Glomerular visceral epithelial cell (primary cell): ENCODE results near the gene GARNL3.

Experiments used
- DNase-seq: peaks from one replicate; pipeline ENCODE4 v3.0.0-alpha.2; 2016; ENCODE audit errors: extremely low spot score

Gene GARNL3

DNA sequence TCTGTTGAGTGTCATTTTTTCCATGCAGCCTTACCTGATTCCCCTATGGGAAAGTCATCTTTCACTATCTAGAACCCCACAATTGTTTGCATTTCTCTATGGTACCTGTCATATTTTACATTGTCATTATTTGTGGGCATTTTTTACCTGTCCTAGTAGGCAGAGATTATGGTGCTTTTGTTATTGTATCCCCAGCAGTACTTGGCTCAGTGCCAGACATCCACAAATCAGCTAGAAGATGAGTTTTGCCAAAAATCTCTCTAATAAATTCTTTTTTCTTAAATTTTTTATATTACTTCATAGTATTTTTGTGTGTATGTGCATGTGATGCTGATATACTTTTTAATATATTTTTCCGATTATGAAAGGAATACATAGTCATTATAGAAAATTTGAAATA lies 13.2 kb downstream of the GARNL3 start:
- DNase-seq, result no peak

- no peak for DNase-seq
Observed at GRCh38 chr9:127278372-127278771, 13.8 kb downstream of the GARNL3 start.

- no peak for DNase-seq
Observed at GRCh38 chr9:127279717-127280285, 15.2 kb downstream of the GARNL3 start.

GRCh38 chr9:127280880-127281660 lies 16.5 kb downstream of the GARNL3 start:
- DNase-seq, result no peak

DNA sequence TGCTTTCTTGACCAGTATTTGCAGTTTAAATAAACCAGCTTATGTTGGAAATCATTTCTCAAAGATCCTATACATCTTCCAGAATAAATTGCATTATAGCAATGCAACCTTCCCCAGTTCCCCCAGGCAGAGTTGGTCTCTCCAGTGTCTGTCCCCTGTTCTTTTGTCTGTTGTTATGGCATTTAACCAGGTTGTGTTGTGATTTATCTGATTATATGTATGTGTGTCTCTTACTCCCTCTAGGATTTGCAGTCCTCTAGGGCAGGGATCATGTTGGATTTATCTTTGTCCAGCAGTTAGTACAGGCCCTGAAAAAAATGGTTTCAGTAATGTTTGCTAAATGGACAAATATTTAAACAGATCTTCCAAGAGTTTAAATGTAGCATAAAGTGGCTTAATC lies 17.3 kb downstream of the GARNL3 start:
- DNase-seq, result no peak

DNA sequence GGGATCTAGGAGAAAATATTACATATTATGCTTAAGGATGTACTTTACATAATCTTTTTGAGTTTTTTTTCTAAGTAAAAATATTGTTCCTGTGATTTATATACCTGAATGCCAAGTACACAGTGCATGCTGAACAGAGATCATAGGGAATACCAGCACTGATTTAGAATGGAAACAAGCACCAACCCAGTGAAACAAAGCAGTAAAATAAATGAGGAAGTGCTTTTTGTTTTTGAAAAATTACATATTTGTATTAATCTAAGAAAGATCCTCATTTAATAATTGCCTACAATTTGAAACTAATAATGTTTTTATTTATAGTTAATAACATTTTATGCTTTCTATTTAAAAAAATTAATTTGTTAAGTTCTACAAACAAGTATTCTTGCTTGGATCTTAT lies 18.0 kb downstream of the GARNL3 start:
- DNase-seq, result no peak

DNA sequence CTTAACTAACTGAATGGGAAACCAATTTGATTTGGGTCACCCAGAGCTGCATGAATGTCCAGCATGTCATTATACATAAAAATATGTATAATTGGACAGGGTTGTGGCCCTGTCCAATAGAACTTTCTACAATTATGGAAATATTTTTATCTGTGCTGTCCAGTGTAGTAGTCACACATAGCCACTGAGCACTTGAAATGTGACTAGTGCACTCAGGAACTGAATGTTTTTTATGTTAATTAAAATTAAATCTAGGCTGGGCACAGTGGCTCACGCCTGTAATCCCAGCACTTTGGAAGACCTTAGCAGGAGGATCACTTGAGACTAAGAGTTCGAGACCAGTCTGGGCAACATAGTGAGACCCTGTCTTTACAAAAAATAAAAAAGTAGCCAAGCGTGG lies 18.6 kb downstream of the GARNL3 start:
- no peak for DNase-seq

- DNase-seq, result peak; percentile 21
Observed at GRCh38 chr9:127283917-127284497, 19.4 kb downstream of the GARNL3 start.

DNA sequence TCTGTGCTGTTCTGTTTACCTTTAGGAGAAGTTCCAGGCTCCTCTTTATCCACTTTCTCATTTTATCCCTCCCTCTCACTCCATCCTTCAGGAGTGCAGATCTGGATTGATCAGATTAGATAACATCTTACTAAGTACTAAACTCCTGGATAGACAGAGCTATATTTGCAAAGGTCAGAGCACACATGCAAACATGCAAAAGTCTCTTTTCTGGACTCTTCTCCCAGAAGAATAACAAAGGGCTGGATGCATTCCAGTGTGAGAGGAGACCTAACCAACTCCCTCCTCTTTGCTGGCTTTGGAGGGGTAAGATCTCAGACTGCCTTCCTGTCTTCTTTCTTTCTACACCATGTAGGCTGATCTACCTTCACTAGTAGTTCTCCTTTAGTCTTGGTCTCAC lies 21.4 kb downstream of the GARNL3 start:
- DNase-seq, result no peak

DNA sequence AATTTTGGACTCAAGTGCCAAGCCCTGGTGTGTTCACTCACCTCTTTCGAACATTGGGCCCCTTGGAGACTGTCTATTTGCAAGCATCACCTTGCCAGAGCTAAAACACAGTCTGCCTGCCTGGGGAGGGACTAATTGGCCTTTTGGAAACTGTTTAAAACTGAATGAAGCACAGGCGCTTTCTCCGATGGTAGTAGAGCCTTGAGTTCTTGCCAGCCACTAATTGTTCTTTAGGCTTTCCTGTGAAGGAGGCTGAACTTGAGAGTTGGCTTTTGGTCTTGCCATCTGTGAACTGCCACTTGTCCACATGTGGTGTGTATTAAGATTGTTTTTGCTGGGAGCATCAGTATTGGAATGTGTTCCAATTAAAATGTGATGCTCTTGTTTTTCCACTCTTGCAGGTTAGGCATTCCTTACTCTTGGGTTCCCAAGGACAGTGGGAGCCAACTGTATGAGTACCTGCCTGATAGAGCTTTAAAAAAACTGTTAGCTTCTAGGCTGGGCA lies 26.0 kb downstream of the GARNL3 start:
- no peak for DNase-seq

DNA sequence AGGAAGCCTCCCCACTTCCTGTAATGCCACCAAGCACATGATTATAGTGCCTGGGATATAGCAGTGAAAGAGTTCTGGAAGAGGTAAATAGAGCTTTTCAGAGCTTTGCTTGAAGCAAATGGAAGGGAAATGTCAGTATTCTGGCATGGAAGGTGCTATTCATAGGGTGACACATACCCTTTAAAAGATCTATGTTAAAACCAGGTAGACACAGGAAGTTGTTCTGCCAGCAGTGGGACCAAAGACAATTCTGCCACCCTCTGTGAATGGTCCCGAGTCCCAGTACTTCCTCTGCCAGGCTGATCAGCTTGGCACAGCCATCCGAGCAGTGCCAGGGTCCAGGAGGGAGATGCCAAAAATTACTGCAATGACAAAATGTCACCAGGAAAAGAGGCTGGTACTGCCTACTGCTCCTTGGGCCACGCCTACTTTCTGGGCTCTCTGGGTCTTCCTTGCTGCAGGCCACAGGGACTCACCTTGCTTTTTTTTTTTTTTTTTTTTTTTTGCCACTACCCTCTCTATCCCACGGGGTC lies 26.7 kb downstream of the GARNL3 start:
- no peak for DNase-seq

DNA sequence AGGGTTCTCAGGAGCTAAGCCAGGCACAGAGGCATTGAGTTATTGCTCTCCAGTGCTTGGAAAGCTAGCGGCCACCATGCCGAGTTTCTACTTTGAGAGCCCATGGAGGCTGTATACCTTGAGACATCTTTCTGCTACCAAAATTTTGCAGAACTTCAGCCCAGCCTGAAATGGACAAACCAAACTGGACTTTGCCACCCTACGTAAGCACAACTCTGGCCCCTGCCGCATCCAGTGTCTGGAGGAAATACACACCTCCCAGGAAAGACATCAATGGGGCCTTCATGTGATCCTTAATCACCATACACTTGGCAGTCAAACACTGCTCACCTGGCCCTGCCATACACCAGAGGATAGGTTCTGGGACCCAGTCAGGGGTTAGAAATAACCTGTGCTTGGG lies 27.8 kb downstream of the GARNL3 start:
- DNase-seq, result no peak

DNA sequence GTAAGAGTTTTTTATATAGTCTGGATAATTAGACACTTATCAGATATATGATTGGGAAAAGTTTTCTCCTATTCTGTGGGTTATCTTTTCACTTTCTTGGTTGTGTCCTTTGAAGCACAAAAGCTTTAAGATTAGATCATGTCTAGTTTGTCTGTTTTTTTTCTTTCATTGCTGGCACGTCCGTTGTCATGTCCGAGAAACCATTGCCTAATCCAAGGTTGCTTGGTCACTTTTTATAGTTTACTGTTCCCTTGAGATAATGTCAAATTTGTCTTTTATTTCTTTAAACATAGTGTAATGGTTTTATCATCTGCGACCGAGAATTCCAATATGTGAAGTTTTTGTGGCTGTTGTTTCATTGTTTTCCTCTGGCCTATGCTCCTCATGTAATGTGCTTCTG lies 28.8 kb downstream of the GARNL3 start:
- no peak for DNase-seq

DNA sequence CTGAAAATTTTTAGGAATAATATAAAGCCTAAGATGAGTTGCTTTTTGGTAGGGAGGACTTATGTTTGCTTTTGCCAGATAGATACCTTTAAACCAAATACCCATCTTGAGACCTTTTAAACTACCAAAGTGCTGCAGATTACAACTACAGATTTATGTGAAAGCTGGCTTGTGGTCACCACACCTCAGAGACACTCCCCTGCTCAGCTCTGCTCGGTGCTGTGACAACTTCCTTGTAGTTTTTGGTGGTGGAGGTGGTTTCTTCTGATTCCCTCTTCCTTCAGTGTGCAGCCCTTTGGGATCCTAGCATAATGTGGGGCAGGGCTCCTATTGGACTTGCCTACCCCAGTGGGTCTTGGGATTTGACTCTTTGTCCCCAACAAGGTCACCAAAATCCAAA lies 29.2 kb downstream of the GARNL3 start:
- DNase-seq, result no peak

DNA sequence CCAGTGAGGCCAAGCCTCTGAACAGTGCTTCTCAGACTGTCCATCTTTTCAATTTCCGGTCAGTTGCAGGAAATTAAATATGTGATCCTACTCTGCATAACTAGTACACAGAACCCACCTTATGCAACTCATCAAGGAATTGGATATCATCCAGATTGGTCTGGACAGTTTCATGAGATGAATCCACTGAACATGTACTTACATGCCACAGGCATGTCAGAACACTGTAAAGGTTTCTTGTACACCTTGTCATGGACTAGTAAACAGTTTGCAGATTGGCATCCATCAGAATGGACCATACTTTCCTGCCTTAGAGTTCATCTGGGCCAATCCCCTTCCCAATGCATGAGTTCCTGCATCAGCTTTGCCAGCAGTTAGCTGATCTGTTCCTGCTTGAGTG lies 30.4 kb downstream of the GARNL3 start:
- DNase-seq, result no peak

DNA sequence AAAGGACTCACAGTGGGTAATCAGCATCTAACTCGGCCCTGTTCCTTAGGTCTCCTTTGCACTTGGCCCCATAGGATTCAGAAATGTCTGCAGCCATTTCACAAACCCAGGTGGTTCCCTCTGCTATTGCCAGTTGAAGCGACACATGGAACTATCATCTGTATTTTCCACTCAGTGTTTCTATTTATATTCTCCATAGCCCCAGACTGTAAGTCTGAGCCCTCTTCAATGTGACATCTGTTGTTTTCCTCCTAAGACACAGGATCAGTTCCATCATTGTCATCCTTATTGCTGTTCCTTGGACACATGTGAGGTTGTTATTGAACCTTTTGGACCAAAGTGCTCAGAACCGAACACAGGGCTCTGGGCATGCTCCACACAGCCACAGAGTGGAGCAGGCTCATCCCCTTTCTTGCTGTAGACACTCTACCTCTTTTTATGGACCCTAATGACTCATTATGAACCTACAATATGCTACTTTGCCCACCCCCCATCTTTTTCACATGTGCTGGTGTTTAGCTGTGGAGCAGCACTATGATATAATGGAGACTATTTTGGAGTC lies 36.4 kb downstream of the GARNL3 start:
- DNase-seq, result no peak

GRCh38 chr9:127303830-127304229 lies 39.3 kb downstream of the GARNL3 start:
- no peak for DNase-seq

DNA sequence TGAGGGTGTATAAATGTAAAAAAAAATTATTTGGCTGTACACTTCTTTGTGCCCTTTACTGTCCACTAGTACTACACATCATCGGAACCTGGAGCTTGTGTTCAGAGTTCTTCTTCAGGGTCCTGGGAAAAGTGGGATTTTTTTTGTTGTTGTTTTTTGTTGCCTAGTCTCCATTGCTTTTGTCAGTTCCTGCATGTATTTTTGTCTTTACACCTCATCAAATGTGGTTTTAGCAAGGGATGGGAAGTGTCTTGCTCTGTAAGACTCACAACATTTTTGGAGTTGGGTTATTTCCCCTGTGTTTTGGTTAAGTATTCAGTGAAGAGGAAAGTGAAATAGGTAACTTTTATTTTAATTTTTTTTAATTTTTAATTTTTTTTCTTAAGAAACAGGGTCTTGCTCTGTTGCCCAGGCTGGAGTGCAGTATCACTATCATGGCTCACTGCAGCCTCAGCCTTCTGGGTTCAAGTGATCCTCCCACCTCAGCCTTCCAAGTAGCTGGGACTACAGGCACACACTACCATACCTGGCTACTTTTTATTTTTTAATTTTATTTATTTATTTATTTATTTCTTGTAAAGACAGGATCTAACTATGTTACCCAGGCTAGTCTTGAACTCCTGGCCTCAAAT lies 40.7 kb downstream of the GARNL3 start:
- no peak for DNase-seq

DNA sequence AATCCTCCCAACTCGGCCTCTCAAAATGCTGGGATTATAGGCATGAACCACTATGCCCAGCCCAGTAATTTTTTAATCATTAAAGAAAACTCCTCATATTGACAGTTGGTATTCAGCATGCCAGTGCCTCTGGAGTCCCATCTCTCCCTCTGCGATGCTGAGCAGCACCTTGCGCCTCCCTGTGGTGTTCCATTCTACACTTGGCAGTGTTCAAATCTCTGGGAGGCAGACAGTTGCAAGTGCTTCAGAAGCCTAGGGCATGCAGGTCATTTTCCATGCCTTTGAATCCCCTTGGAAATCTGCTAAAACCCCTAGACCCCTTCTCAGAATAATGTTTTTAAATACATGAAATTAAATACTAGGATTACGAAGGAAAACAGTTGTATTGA lies 41.3 kb downstream of the GARNL3 start:
- no peak for DNase-seq

GRCh38 chr9:127307802-127308201 lies 43.2 kb downstream of the GARNL3 start:
- DNase-seq, result no peak

DNA sequence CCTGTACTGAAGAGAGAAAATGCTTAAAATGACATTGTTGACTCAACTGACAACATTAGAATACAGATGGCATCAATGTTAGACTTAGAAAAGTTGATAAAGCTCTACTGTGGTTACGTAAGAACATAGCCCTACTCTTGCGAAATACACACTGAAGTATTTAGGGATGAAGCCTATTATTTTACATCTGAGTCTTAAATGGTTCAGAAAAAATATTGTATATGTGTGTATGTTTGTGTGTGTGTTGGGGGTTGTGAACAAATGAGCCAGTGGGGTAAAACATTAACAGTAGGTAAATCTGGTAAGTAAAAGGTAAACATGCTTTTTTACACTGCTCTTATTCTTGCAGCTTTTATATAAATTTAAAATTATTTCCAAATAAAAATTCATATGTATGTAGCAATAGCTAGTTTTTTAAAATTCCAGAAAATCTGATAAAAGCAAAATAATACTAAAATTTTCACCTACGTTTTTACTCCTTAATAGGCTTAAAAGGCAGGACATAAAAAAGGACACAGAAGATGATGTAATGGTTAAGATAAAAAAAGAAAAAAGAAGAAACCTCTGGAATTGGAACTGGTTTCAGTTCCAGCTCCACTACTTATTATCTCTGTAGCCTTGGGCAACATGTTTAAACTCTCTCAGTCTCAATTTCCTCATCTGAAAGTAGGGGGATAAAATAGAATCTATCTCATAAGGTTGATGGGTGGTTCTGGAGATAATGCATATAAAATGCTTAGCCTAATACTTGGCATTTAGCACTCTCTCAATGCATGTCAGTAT lies 44.3 kb downstream of the GARNL3 start:
- no peak for DNase-seq
